Measurements from ENCODE around the gene LRRC14B. TPM values are rescaled to one million over a fixed set of nuclear protein-coding genes. Genes with fewer than 3 reads are reported as not detected.
"Not testable (repeated sequence)": the region's sequence is repeated elsewhere in the genome, so short reads cannot be mapped to it uniquely, and the experiment has no call there.

The LRRC14B gene
- total RNA-seq, 1 donor from 2014 or later: not detected

DNA sequence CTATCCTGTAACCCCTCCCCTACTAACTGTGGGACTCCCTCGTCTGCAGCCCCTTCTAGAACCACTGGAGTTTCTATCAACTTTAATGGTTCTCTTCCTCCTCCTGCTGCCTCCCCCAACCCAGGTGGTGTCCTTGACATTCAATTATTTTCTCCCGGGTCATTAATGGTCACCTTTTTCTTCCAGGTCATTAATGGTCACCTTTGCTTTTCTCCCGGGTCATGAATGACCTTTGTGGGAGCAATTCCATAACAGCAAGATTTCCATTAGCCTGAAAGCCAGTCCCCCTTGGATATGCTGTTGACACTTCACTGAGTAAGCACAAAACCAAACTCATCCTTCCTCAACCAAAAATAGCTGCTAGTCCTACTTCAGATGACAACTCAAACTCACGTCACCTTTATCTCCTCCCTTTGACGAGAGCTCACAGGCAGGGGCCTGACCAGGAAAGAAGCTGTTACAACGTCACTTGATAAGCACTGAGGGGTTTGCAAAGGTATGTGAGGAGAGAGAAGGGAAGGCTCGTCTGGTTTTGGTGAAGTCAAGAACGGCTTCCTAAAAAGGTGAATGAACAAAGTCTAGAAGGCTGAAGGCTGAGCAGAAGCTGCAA, 15.7 kb downstream of the LRRC14B start:
- Mint-ChIP-seq H3K27ac (ENCODE audit: unreplicated experiment) (no peak overlapping the region), H3K9me3 (ENCODE audit: low read depth) (no peaks in the 10 kb centered on the region), H3K36me3 (ENCODE audit: low read depth) (peaks cover 13% of the 10 kb centered on the region), H3K4me1 (ENCODE audit: low read depth) (peaks cover 14% of the 10 kb centered on the region), H3K27me3 (ENCODE audit: low read depth) (no peaks in the 10 kb centered on the region), H3K4me3 (ENCODE audit: unreplicated experiment) (no peak overlapping the region)
- TF ChIP-seq, protein P1, sequence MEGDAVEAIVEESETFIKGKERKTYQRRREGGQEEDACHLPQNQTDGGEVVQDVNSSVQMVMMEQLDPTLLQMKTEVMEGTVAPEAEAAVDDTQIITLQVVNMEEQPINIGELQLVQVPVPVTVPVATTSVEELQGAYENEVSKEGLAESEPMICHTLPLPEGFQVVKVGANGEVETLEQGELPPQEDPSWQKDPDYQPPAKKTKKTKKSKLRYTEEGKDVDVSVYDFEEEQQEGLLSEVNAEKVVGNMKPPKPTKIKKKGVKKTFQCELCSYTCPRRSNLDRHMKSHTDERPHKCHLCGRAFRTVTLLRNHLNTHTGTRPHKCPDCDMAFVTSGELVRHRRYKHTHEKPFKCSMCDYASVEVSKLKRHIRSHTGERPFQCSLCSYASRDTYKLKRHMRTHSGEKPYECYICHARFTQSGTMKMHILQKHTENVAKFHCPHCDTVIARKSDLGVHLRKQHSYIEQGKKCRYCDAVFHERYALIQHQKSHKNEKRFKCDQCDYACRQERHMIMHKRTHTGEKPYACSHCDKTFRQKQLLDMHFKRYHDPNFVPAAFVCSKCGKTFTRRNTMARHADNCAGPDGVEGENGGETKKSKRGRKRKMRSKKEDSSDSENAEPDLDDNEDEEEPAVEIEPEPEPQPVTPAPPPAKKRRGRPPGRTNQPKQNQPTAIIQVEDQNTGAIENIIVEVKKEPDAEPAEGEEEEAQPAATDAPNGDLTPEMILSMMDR (IDR thresholded peaks at IDR 0.05): no peak
- no peak for DNase-seq (ENCODE audit: low spot score)

DNA sequence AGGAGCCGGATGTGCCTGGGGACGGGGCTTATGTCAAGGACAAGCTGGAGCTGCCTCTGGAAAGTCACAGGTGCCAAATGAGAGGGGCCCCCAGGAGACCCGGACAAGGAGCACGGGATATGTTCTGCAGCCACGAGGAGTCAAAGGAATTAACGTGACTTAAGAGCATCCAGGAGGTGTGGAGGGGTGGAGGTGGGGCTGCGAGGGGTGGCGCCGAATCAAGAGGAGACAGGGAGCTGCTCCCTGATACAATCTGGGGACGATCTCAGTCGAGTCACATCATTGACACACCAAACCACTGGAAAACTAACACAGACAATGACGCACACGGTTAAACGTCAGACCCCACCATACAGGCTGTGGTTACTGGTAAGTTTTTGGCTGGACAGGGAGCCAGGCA, 16.3 kb downstream of the LRRC14B start:
- H3K4me1 Mint-ChIP-seq (ENCODE audit: low read depth): peaks cover 14% of the 10 kb centered on the region
- H3K27ac Mint-ChIP-seq (ENCODE audit: unreplicated experiment): no peak overlapping the region
- DNase-seq (ENCODE audit: low spot score): no peak
- H3K36me3 Mint-ChIP-seq (ENCODE audit: low read depth): peaks cover 11% of the 10 kb centered on the region
- no peaks in the 10 kb centered on the region for H3K9me3 Mint-ChIP-seq (ENCODE audit: low read depth)
- TF ChIP-seq, protein P1 (IDR thresholded peaks at IDR 0.05): no peak
- H3K27me3 Mint-ChIP-seq (ENCODE audit: low read depth): no peaks in the 10 kb centered on the region
- no peak overlapping the region for H3K4me3 Mint-ChIP-seq (ENCODE audit: unreplicated experiment)

DNA sequence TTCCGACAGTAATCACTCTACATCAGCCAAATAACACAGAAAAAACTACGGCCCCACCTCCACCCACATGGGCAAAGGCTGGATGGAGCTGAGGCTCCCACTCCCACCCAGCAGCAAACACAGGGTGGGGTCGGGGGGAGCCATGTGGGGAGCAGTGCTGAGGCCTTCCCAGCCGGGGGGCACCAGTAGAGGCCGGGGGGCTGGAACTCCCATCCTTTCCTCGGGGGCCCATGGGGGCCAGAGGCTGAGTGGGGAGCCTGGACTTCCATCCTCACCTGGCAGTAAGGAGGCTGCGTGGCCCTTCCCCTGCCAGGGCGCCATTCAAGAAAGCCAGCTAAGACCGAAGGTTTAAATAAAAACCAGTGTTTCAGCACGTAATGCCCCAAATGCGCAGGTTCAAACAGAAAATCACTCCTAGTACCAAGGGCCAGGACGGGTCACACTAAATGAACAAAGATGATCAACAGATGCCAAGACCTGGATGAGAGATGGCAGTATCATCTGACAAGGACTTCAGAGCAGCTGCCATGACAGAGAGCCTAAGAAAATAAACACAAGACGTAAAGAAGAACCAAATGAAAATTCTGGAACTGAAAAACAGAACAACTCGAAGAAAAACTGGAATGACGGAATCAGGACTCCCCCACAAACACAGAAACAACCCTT, 17.3 kb downstream of the LRRC14B start:
- Mint-ChIP-seq H3K4me1 (ENCODE audit: low read depth) (peaks cover 14% of the 10 kb centered on the region), H3K27me3 (ENCODE audit: low read depth) (no peaks in the 10 kb centered on the region), H3K36me3 (ENCODE audit: low read depth) (peaks cover 11% of the 10 kb centered on the region), H3K4me3 (ENCODE audit: unreplicated experiment) (no peak overlapping the region), H3K9me3 (ENCODE audit: low read depth) (no peaks in the 10 kb centered on the region), H3K27ac (ENCODE audit: unreplicated experiment) (no peak overlapping the region)
- TF ChIP-seq, protein P1 (IDR thresholded peaks at IDR 0.05): no peak
- peak; percentile 87 for DNase-seq (ENCODE audit: low spot score)

DNA sequence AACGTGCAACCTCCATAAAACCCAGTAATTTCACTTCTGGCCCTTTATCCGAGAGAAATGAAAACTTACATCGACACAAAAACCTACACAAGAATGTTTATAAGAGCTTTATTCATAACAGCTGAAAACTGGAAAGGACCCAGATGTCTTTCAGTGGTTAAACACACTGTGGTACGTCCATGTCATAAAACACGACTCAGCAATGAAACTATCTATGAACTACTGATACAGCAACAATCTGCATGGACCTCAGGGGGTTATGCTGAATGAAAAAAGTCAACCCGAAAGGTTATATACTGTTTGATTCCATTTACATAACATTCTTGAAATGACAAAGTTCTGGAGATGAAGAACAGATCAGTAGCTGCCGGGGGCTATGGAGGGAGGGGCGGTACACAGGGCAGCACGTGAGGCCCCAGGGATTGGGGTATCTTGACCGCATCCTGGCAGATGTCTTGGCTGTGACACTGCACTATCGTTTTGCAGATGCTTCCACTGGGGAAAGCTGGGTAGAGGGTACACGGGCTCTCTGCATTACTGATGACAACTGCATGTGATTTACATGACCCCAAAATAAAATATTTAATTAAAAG, 22.6 kb downstream of the LRRC14B start:
- TF ChIP-seq, protein P1 (IDR thresholded peaks at IDR 0.05): no peak
- DNase-seq (ENCODE audit: low spot score): no peak
- Mint-ChIP-seq H3K4me3 (ENCODE audit: unreplicated experiment) (no peak overlapping the region), H3K27ac (ENCODE audit: unreplicated experiment) (no peak overlapping the region), H3K27me3 (ENCODE audit: low read depth) (no peaks in the 10 kb centered on the region), H3K36me3 (ENCODE audit: low read depth) (peaks cover 6% of the 10 kb centered on the region), H3K4me1 (ENCODE audit: low read depth) (peaks cover 21% of the 10 kb centered on the region), H3K9me3 (ENCODE audit: low read depth) (no peaks in the 10 kb centered on the region)

DNA sequence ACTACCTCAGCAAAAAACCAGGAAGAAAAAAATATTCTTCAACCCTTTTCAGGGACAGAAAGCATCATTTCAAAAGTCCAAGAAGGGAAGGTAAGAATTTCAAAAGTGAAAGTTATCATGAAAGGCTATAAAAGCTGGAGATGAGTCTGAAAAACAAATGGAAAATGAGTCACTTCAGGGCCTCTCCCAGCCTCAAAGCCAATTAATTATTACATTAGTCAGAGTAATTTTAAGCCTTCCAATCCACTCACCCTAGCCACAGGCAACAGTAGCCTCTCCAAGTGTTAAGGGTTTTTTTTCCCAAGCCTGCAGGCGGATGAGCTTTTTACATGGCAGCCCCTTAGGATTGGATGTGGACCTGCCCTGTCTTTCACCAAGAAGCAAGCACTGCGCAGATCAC, 24.0 kb downstream of the LRRC14B start:
- not testable (repeated sequence) for H3K9me3 Mint-ChIP-seq (ENCODE audit: low read depth); DNase-seq (ENCODE audit: low spot score); H3K36me3 Mint-ChIP-seq (ENCODE audit: low read depth); H3K4me3 Mint-ChIP-seq (ENCODE audit: unreplicated experiment); H3K27me3 Mint-ChIP-seq (ENCODE audit: low read depth)
- peaks cover 30% of the 10 kb centered on the region for H3K4me1 Mint-ChIP-seq (ENCODE audit: low read depth)
- peak overlapping the region; percentile 15 for H3K27ac Mint-ChIP-seq (ENCODE audit: unreplicated experiment)

DNA sequence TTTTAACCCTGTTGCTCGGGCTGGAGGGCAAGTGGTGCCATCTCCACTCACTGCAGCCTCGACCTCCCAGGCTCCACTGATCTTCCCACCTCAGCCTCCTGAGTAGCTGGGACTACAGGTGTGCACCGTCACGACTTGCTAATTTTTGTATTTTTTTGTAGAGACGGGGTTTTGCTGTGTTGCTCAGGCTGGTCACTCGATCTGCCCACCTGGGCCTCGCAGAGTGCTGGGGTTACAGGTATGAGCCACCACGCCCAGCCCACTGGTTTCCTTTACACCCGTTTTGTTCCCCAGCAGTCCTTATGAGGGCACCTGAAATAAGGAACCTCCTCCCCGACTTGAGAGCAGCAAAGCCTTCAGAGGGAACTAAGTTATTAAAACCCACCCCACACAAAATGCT, 24.8 kb downstream of the LRRC14B start:
- H3K27ac Mint-ChIP-seq (ENCODE audit: unreplicated experiment); H3K4me3 Mint-ChIP-seq (ENCODE audit: unreplicated experiment); H3K9me3 Mint-ChIP-seq (ENCODE audit: low read depth); H3K27me3 Mint-ChIP-seq (ENCODE audit: low read depth); H3K36me3 Mint-ChIP-seq (ENCODE audit: low read depth); DNase-seq (ENCODE audit: low spot score): not testable (repeated sequence)
- peaks cover 34% of the 10 kb centered on the region for H3K4me1 Mint-ChIP-seq (ENCODE audit: low read depth)
